Kidney epithelial cell (primary cell): Measurements from ENCODE around the gene HDAC1. TPM values are rescaled to one million over a fixed set of nuclear protein-coding genes. Genes with fewer than 3 reads are reported as not detected.

ENCODE experiments used
- DNase-seq: peaks from one replicate; pipeline ENCODE4 v3.0.0-alpha.2; 2010; ENCODE audit warnings: low read depth
- H3K27me3 ChIP-seq: 2 replicates; pipeline ENCODE4 v1.6.0; 2011; ENCODE audit warnings: low read length; ENCODE audit not compliant: control insufficient read depth, insufficient read depth
- H3K36me3 ChIP-seq: 2 replicates; pipeline ENCODE4 v1.5.1; 2011; ENCODE audit warnings: low read length; ENCODE audit not compliant: control insufficient read depth, insufficient read depth
- H3K4me3 ChIP-seq: 2 replicates; pipeline ENCODE4 v1.5.1; 2011; ENCODE audit warnings: low read depth, mild to moderate bottlenecking, control low read depth, low read length
- total RNA-seq: library from RNA; depleted of rRNA; stranded (reverse); fragments of >200 nt; gene quantifications from 2 replicates; pipeline ENCODE4 v1.2.3, GENCODE V29; 2015
- TF ChIP-seq, protein P1 (sequence below): IDR thresholded peaks from 2 replicates; pipeline ENCODE4 v1.5.1; 2011; ENCODE audit warnings: mild to moderate bottlenecking, moderate library complexity, low read length, control low read depth, inconsistent platforms; ENCODE audit not compliant: insufficient read depth, poor library complexity, severe bottlenecking

The HDAC1 gene
- total RNA-seq, 1 donor from 2014 or later: 85.7 TPM

DNA sequence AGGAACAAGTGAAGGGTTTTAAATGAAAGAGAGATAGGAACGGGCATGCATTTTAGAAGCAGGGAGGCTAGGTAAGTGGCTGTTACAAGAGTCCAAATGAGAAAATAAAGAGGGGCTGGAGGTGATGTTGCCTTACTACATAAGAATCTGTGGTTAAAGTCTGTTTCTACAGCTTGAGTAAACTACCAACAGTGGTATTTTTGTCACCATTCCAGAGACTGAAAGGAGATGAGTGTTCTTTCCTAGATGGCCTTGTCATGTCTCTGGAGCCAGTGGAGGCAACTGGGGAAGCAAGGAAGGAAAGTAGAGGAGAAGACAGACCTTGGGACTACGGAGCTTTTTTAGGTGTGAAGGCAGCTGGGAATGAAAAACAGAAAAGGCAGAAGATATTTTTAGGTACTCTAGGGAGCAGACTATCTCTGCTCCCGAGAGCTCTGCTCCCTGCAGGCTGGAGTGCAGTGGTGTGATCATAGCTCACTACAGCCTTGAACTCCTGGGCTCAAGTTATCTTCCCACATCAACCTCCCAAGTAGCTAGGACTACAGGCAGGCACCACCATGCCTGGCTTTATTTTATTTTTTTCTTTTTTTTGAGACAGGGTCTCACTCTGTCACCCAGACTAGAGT is 12.2 kb downstream of the HDAC1 start:
- DNase-seq: no peak
- Histone ChIP-seq H3K36me3 (no peaks in the 10 kb centered on the region), H3K27me3 (no peaks in the 10 kb centered on the region), H3K4me3 (no peak overlapping the region)
- TF ChIP-seq, protein P1, sequence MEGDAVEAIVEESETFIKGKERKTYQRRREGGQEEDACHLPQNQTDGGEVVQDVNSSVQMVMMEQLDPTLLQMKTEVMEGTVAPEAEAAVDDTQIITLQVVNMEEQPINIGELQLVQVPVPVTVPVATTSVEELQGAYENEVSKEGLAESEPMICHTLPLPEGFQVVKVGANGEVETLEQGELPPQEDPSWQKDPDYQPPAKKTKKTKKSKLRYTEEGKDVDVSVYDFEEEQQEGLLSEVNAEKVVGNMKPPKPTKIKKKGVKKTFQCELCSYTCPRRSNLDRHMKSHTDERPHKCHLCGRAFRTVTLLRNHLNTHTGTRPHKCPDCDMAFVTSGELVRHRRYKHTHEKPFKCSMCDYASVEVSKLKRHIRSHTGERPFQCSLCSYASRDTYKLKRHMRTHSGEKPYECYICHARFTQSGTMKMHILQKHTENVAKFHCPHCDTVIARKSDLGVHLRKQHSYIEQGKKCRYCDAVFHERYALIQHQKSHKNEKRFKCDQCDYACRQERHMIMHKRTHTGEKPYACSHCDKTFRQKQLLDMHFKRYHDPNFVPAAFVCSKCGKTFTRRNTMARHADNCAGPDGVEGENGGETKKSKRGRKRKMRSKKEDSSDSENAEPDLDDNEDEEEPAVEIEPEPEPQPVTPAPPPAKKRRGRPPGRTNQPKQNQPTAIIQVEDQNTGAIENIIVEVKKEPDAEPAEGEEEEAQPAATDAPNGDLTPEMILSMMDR: no peak

DNA sequence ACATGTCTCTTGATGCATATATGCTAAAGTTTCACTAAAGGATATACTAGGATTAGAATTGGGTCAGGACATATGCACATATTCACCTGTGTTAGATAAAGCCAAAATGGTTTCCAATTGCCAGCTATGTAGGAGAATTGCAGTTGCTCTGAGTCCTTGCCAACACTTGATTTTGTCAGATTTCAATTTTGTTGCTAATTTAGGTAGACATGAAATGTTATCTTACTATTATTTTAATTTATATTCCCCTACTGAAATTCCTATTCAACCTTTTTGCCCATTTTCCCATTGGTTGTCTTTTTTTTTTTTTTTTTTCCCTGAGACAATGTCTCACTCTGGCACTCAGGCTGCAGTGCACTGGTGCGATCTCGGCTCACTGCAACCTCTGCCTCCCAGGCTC is 13.4 kb downstream of the HDAC1 start:
- H3K36me3 ChIP-seq: no peaks in the 10 kb centered on the region
- TF ChIP-seq, protein P1: no peak

DNA sequence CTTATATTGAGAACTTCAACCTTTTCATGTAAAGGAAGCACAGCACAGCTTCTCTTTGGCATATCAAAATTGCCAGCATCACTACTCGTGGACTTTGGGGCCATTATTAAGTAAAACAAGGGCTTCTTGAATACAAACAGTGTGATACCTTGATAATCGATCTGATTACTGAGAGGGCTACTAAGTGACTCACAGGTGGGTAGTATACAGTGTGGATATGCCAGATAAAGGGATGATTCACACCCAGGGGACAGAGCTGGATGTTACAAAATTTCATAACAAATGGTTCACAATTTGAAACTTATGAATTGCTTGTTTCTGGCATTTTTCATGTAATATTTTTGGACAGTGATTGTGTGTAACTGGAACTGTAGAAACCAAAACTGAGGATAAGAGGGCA is 15.4 kb downstream of the HDAC1 start:
- TF ChIP-seq, protein P1: no peak
- DNase-seq: no peak
- H3K4me3 ChIP-seq: no peak overlapping the region
- no peaks in the 10 kb centered on the region for H3K36me3 ChIP-seq
- H3K27me3 ChIP-seq: no peaks in the 10 kb centered on the region

More for the DNA sequence above, 13.4 kb downstream of the HDAC1 start:
- H3K27me3 ChIP-seq: no peaks in the 10 kb centered on the region
- no peak overlapping the region for H3K4me3 ChIP-seq
- DNase-seq: no peak

DNA sequence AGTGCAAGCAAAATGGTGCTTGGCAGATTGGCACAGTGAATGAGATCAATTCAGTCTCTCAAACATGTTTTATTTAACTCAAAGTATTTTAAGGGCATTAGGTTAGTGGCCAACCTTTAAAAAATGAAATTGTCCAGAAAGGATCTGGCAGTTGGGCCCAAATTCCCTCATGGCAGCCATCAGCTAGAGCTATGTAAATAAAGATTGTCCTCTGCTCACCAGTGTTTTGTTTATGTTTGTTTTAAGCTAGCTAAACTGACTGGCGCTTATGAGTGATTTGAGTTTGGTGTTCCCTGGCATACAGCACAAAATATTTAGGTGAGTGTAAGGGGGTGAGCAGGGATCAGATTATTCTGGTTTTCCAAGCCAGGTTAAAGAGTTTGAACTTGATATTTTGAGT is 18.1 kb downstream of the HDAC1 start:
- TF ChIP-seq, protein P1: no peak
- DNase-seq: no peak
- no peak overlapping the region for H3K4me3 ChIP-seq
- H3K36me3 ChIP-seq: no peaks in the 10 kb centered on the region
- H3K27me3 ChIP-seq: no peaks in the 10 kb centered on the region

DNA sequence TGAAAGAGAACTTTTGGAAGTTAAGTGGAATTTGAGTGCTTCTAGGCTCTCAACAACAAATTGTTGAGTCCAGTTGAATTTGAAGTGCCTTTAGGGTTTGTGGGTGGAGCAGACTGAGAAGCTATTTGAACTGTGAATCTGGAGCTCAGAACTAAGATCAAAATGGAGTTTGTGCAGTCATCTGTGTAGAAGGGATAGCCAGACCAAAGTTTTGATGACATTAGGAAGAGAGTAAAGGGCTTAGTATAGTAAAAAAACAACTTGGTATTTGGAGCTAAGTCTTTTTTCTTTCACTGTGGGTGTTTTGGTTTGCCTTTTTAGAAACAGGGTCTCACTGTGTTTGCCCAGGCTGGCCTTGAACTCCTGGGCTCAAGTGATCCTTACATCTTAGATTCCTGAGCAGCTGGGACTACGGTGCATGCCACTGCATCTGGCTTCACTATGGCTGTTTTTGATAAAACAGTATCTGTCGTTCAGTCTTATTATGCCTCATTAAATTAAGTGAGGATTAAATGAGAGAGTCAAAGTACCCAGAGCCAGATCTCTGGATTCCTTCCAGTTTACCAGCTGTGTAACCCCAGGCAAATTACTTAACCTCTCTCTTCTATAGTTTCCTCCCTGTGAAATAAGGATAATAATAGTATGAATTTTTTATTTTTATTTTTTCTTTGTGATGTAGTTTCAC is 20.0 kb downstream of the HDAC1 start:
- TF ChIP-seq, protein P1: no peak
- no peaks in the 10 kb centered on the region for H3K27me3 ChIP-seq
- no peaks in the 10 kb centered on the region for H3K36me3 ChIP-seq
- H3K4me3 ChIP-seq: no peak overlapping the region
- no peak for DNase-seq

DNA sequence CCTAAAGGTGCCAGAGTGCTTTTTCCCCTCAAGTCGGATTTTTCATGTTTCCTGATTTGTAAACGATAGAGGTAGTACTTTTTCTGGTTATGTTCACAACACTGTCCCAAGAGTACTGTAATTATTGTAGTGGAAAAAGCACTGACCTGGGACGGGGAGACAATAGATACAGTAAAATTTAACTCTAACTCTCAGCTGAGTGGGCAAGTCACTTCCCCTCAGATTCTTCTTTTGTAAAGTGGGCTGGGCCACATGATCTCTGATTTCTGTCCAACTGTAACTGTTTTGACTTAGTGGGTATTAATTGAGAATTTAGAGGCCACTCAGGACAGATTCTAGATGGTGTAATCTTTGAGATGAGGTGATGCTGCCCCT is 25.0 kb downstream of the HDAC1 start:
- DNase-seq: no peak
- Histone ChIP-seq H3K4me3 (no peak overlapping the region), H3K27me3 (no peaks in the 10 kb centered on the region), H3K36me3 (no peaks in the 10 kb centered on the region)
- TF ChIP-seq, protein P1: no peak
